NCI-H526 (cell line): ENCODE measurements around the gene DOK5.
A peak's percentile ranks its signal among the peaks of the same experiment; 100 is the strongest.

ENCODE experiments used
- DNase-seq, 2 experiments: peaks; one replicate each; lab custom pipeline; 2025; lab: John Stamatoyannopoulos, UW

The DOK5 gene

GRCh38 chr20:54559890-54560289, 84.5 kb downstream of the DOK5 start:
- no peak for DNase-seq

GRCh38 chr20:54560357-54560756, 85.0 kb downstream of the DOK5 start:
- DNase-seq, result no peak

GRCh38 chr20:54565255-54565654, 89.9 kb downstream of the DOK5 start:
- no peak for DNase-seq

- DNase-seq, result no peak
Observed at GRCh38 chr20:54566031-54566688, 90.8 kb downstream of the DOK5 start.

- no peak for DNase-seq
Observed at GRCh38 chr20:54570561-54570960, 95.2 kb downstream of the DOK5 start.

GRCh38 chr20:54572665-54573435, 97.5 kb downstream of the DOK5 start:
- DNase-seq, result no peak

GRCh38 chr20:54573838-54574237, 98.4 kb downstream of the DOK5 start:
- DNase-seq, result no peak

- no peak for DNase-seq
Observed at GRCh38 chr20:54576518-54576917, 101.1 kb downstream of the DOK5 start.

GRCh38 chr20:54577637-54578036, 102.2 kb downstream of the DOK5 start:
- DNase-seq, result no peak

GRCh38 chr20:54585217-54585616, 109.8 kb downstream of the DOK5 start:
- no peak for DNase-seq

- DNase-seq, result no peak
Observed at GRCh38 chr20:54587408-54587807, 112.0 kb downstream of the DOK5 start.

- DNase-seq, result no peak
Observed at GRCh38 chr20:54589402-54590030, 114.1 kb downstream of the DOK5 start.

GRCh38 chr20:54590856-54591255, 115.5 kb downstream of the DOK5 start:
- DNase-seq, result no peak

GRCh38 chr20:54596651-54597050, 121.3 kb downstream of the DOK5 start:
- no peak for DNase-seq

- DNase-seq, result peak in 1 of 2 experiments; percentile 76
Observed at GRCh38 chr20:54598352-54598751, 123.0 kb downstream of the DOK5 start.

GRCh38 chr20:54600634-54601033, 125.2 kb downstream of the DOK5 start:
- no peak for DNase-seq

GRCh38 chr20:54601831-54602515, 126.6 kb downstream of the DOK5 start:
- no peak for DNase-seq

- DNase-seq, result peak in 1 of 2 experiments; percentile 4
Observed at GRCh38 chr20:54605319-54605718, 129.9 kb downstream of the DOK5 start.

GRCh38 chr20:54606380-54606779, 131.0 kb downstream of the DOK5 start:
- no peak for DNase-seq

GRCh38 chr20:54608039-54608745, 132.8 kb downstream of the DOK5 start:
- no peak for DNase-seq

- no peak for DNase-seq
Observed at GRCh38 chr20:54608943-54609342, 133.6 kb downstream of the DOK5 start.
